K562 (cell line): ENCODE data around the gene ERN1. TPM values are rescaled to one million over a fixed set of nuclear protein-coding genes. Genes with fewer than 3 reads are reported as not detected.

Source experiments
- CAMTA2 ChIP-seq: fragments of 250-450 bp; sonication (Bioruptor Pico); conservative IDR thresholded peaks from 2 replicates; pipeline ENCODE4 v1.5.1; 2022
- CBX1 ChIP-seq: sonication (generic); IDR thresholded peaks from 2 replicates; pipeline ENCODE4 v1.6.1; 2016; ENCODE audit warnings: antibody characterized with exemption, low read depth, mild to moderate bottlenecking
- E2F3 ChIP-seq: fragments of 250-450 bp; sonication (Bioruptor Pico); IDR thresholded peaks from 2 replicates; pipeline ENCODE4 v1.4.0; 2020; ENCODE audit warnings: mild to moderate bottlenecking
- FOXP1 ChIP-seq: sonication (generic); formaldehyde crosslinking; IDR thresholded peaks from 2 replicates; pipeline ENCODE4 v1.8.0; 2022; ENCODE audit warnings: mild to moderate bottlenecking, missing genetic modification reagents
- HNRNPUL1 ChIP-seq: fragments of 200-400 bp; formaldehyde crosslinking; IDR thresholded peaks from 2 replicates; pipeline ENCODE4 v1.6.1; 2017; ENCODE audit warnings: low read length
- KDM2B ChIP-seq: fragments of 250-450 bp; sonication (Bioruptor Pico); IDR thresholded peaks from 2 replicates; pipeline ENCODE4 v1.8.0; 2021; ENCODE audit warnings: mild to moderate bottlenecking, moderate library complexity
- MEF2A ChIP-seq: IDR thresholded peaks from 2 replicates; pipeline ENCODE4 v1.6.1; 2011; ENCODE audit warnings: low read depth, mild to moderate bottlenecking, low read length, moderate library complexity; ENCODE audit not compliant: control insufficient read depth
- NONO ChIP-seq, 2 experiments: fragments of 200-400 bp in 1 of 2; fragments of 450-650 bp in 1 of 2; formaldehyde crosslinking in 1 of 2; IDR thresholded peaks; 2 replicates each; pipeline ENCODE4 v1.6.1; 2017; ENCODE audit warnings: low read depth in 2 of 2, mild to moderate bottlenecking in 2 of 2, moderate library complexity in 2 of 2, low read length in 1 of 2
- NR2F6 ChIP-seq: fragments of 450-650 bp; formaldehyde crosslinking; IDR thresholded peaks from 2 replicates; pipeline ENCODE4 v1.4.0; 2020; ENCODE audit warnings: mild to moderate bottlenecking
- TFAM ChIP-seq: fragments of 250-450 bp; sonication (Bioruptor Pico); conservative IDR thresholded peaks from 2 replicates; pipeline ENCODE4 v1.5.0; 2021; ENCODE audit warnings: mild to moderate bottlenecking, moderate library complexity
- ZNF253 ChIP-seq: fragments of 250-450 bp; sonication (Bioruptor Pico); conservative IDR thresholded peaks from 2 replicates; pipeline ENCODE4 v1.6.1; 2021; ENCODE audit warnings: mild to moderate bottlenecking
- ZNF583 ChIP-seq: fragments of 250-450 bp; sonication (Bioruptor Pico); IDR thresholded peaks from 2 replicates; pipeline ENCODE4 v1.4.0; 2020
- ZNF644 ChIP-seq: fragments of 200-800 bp; sonication (Bioruptor generic); IDR thresholded peaks from 2 replicates; pipeline ENCODE4 v1.6.1; 2016; ENCODE audit warnings: low read depth, missing genetic modification characterization, missing compliant biosample characterization
- ZSCAN29 ChIP-seq: fragments of 450-650 bp; IDR thresholded peaks from 2 replicates; pipeline ENCODE4 v1.6.1; 2017
- polyA plus RNA-seq, 8 experiments: library from polyadenylated mRNA; depleted of rRNA in 4 of 8; stranded (reverse) in 5 of 8; unstranded in 3 of 8; fragments of >200 nt; fragmentation: Nextera tagmentation in 2 of 8; fragmentation: Illumina TruSeq in 1 of 8; extraction: Ambion mirVana in 2 of 8; extraction: Trizol in 1 of 8; gene quantifications; 2 replicates each; pipeline versions ENCODE4 v1.2.1 to v1.2.3, GENCODE V29; 2011 to 2014; ENCODE audit warnings: inconsistent platforms in 1 of 8, missing spikeins in 1 of 8
- total RNA-seq, 7 experiments: library from RNA; depleted of rRNA in 6 of 7; stranded (reverse); fragments of >200 nt in 6 of 7; fragmentation: Illumina TruSeq in 2 of 7; extraction: Trizol in 2 of 7; gene quantifications; 2 replicates each; pipeline versions ENCODE4 v1.2.1 to v1.2.3, GENCODE V29; 2011 to 2021; ENCODE audit warnings: low replicate concordance in 1 of 7
- TF ChIP-seq, protein P1 (sequence below): sonication (generic); IDR thresholded peaks from 2 replicates; pipeline ENCODE4 v1.6.1; 2016
- TF ChIP-seq, protein P2 (sequence below): fragments of 450-650 bp; formaldehyde crosslinking; conservative IDR thresholded peaks from 2 replicates; pipeline ENCODE4 v1.4.0; 2022; ENCODE audit warnings: mild to moderate bottlenecking, missing genetic modification characterization
- TF ChIP-seq, protein P3 (sequence below): fragments of 250-450 bp; sonication (Bioruptor Pico); IDR thresholded peaks from 2 replicates; pipeline ENCODE4 v1.6.1; 2021; ENCODE audit warnings: mild to moderate bottlenecking
- TF ChIP-seq, protein P4 (sequence below): fragments of 450-650 bp; IDR thresholded peaks from 2 replicates; pipeline ENCODE4 v1.6.1; 2018; ENCODE audit not compliant: partially characterized antibody
- TF ChIP-seq, protein P5 (sequence below): fragments of 150-350 bp; conservative IDR thresholded peaks from 2 replicates; pipeline ENCODE4 v1.6.1; 2014; ENCODE audit warnings: low read length

Gene ERN1
- total and polyA plus RNA-seq, 9 of the 15 experiments (the other 6 are each of a cell fraction or from before 2014, with no cell fraction given): 2.1 to 22.5 (median 7.3) TPM

DNA sequence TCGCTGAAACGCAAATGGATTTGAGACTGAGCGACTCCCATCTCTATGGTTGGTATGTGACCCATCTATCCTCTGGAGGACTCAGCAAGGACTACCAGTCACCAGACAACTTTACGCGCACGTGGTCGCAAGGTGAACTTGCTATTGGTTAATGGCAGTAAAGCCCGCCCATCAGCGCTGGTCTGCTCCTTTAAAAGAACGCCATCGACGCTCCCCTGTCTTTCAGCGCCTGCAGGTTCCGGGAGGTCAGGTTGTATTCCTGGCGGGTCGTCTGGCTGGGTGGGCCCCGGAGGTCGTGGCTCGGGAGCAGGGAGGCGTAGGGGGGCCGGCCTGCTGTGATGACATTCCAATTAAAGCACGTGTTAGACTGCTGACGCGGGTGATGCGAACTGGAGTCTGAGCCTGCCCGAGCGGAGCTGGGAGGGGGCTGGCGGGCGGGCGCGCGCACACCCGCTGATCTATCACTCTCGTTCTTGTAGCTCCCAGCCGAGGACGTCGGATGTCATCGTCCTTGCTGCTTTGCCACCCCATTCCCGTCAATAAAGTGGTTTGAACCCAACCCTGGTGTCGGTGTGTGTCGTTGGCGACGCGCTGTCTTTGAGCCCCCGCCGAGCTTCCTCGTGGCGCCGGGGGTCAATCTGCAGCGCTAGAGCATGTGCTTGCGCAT is 15.9 kb upstream of the ERN1 start (continued):
- no peak for TF ChIP-seq MEF2A
- TF ChIP-seq NR2F6 (CRISPR knock-in tag): no peak
- TF ChIP-seq FOXP1: peak; percentile 66
- TF ChIP-seq, protein P1, sequence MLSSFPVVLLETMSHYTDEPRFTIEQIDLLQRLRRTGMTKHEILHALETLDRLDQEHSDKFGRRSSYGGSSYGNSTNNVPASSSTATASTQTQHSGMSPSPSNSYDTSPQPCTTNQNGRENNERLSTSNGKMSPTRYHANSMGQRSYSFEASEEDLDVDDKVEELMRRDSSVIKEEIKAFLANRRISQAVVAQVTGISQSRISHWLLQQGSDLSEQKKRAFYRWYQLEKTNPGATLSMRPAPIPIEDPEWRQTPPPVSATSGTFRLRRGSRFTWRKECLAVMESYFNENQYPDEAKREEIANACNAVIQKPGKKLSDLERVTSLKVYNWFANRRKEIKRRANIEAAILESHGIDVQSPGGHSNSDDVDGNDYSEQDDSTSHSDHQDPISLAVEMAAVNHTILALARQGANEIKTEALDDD: peak; percentile 66; the same call in 1 of the 2 replicates
- TF ChIP-seq, protein P2, sequence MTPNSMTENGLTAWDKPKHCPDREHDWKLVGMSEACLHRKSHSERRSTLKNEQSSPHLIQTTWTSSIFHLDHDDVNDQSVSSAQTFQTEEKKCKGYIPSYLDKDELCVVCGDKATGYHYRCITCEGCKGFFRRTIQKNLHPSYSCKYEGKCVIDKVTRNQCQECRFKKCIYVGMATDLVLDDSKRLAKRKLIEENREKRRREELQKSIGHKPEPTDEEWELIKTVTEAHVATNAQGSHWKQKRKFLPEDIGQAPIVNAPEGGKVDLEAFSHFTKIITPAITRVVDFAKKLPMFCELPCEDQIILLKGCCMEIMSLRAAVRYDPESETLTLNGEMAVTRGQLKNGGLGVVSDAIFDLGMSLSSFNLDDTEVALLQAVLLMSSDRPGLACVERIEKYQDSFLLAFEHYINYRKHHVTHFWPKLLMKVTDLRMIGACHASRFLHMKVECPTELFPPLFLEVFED (CRISPR knock-in tag): peak; percentile 78
- TF ChIP-seq NONO (IDR thresholded peaks at IDR 0.05; ENCODE audit: low read depth in 2 of 2, low read length in 1 of 2): peak in 1 of 2 experiments; percentile 95; a peak in 3 of 4 replicates
- TF ChIP-seq KDM2B (CRISPR knock-in tag): peak; percentile 59; the same call in 1 of the 2 replicates
- no peak for TF ChIP-seq ZNF583 (CRISPR knock-in tag)
- no peak for TF ChIP-seq TFAM (CRISPR knock-in tag)
- no peak for TF ChIP-seq HNRNPUL1
- TF ChIP-seq, protein P3, sequence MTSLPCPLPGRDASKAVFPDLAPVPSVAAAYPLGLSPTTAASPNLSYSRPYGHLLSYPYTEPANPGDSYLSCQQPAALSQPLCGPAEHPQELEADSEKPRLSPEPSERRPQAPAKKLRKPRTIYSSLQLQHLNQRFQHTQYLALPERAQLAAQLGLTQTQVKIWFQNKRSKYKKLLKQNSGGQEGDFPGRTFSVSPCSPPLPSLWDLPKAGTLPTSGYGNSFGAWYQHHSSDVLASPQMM (CRISPR knock-in tag): no peak
- no peak for TF ChIP-seq ZSCAN29
- TF ChIP-seq, protein P4, sequence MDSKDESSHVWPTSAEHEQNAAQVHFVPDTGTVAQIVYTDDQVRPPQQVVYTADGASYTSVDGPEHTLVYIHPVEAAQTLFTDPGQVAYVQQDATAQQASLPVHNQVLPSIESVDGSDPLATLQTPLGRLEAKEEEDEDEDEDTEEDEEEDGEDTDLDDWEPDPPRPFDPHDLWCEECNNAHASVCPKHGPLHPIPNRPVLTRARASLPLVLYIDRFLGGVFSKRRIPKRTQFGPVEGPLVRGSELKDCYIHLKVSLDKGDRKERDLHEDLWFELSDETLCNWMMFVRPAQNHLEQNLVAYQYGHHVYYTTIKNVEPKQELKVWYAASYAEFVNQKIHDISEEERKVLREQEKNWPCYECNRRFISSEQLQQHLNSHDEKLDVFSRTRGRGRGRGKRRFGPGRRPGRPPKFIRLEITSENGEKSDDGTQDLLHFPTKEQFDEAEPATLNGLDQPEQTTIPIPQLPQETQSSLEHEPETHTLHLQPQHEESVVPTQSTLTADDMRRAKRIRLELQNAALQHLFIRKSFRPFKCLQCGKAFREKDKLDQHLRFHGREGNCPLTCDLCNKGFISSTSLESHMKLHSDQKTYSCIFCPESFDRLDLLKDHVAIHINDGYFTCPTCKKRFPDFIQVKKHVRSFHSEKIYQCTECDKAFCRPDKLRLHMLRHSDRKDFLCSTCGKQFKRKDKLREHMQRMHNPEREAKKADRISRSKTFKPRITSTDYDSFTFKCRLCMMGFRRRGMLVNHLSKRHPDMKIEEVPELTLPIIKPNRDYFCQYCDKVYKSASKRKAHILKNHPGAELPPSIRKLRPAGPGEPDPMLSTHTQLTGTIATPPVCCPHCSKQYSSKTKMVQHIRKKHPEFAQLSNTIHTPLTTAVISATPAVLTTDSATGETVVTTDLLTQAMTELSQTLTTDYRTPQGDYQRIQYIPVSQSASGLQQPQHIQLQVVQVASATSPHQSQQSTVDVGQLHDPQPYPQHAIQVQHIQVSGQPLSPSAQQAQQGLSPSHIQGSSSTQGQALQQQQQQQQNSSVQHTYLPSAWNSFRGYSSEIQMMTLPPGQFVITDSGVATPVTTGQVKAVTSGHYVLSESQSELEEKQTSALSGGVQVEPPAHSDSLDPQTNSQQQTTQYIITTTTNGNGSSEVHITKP: peak; percentile 7
- TF ChIP-seq, protein P5, sequence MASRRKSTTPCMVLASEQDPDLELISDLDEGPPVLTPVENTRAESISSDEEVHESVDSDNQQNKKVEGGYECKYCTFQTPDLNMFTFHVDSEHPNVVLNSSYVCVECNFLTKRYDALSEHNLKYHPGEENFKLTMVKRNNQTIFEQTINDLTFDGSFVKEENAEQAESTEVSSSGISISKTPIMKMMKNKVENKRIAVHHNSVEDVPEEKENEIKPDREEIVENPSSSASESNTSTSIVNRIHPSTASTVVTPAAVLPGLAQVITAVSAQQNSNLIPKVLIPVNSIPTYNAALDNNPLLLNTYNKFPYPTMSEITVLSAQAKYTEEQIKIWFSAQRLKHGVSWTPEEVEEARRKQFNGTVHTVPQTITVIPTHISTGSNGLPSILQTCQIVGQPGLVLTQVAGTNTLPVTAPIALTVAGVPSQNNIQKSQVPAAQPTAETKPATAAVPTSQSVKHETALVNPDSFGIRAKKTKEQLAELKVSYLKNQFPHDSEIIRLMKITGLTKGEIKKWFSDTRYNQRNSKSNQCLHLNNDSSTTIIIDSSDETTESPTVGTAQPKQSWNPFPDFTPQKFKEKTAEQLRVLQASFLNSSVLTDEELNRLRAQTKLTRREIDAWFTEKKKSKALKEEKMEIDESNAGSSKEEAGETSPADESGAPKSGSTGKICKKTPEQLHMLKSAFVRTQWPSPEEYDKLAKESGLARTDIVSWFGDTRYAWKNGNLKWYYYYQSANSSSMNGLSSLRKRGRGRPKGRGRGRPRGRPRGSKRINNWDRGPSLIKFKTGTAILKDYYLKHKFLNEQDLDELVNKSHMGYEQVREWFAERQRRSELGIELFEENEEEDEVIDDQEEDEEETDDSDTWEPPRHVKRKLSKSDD: peak; percentile 15; the same call in 1 of the 2 replicates
- TF ChIP-seq E2F3 (CRISPR knock-in tag): 0 out of 2 replicates have a peak, but pooled peaks have one; percentile 19
- TF ChIP-seq ZNF644 (tag): no peak
- TF ChIP-seq CAMTA2 (CRISPR knock-in tag): peak; percentile 76; the same call in 1 of the 2 replicates
- no peak for TF ChIP-seq ZNF253 (CRISPR knock-in tag)
- TF ChIP-seq CBX1: peak; percentile 91; the same call in 1 of the 2 replicates
